NCI-H1048 (cell line): Measurements from ENCODE around the gene RTN1.

ENCODE experiments used
- DNase-seq: peaks from one replicate; lab custom pipeline; 2025; lab: John Stamatoyannopoulos, UW

The RTN1 gene

GRCh38 chr14:59850458-59850857 lies 20.1 kb downstream of the RTN1 start:
- DNase-seq: no peak

DNA sequence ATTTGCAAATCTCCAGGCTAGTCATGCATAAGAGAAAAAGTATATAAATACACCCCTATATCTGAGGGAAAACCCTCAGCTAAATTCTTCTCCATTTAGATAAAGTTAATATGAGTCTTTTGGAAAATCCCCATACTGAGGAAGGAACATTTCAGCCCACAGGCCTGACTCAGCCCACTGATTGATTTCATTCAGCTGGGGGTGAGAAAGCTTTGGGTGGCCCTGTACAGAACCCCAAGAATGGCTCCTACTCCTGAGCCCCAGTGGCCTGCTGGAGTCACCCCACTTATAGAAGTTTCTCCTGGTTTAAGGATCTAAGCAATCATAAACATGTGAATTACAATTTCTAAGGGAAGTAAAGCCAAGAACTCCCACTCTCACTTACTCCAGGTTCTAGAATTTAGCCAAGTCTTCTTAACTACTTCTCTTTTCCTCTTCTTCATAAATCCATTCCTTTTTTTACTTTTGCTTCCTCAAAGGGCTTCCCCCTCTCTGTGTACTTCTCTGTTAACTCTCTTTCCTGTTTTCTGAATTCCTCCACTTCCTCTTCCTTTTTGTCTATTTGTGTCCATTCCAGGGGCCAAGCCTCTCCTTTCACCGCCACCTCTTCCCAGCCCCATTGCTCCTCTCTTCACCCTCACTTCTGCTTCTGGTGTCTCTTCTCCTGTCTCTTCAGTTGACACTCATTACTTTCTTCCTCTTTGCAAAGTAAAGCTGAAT lies 21.0 kb downstream of the RTN1 start:
- no peak for DNase-seq

DNA sequence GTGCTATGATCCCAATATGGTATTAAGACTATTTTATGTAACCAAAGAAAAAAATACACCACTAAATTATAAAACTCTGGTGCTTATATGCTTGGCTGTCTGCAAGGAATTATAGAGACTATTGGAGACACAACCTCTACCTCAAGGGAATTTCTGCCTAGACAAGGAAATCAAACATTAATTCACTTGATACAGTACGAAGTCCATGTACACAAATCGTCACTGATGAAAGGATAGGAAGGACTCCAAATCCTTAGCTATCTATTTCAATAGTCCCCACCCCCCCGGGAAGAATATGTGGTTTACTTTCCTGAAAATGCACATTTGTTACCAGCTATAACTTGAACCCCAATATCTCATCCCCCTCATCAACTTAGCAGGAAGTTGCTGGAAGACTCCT lies 21.9 kb downstream of the RTN1 start:
- DNase-seq: no peak

DNA sequence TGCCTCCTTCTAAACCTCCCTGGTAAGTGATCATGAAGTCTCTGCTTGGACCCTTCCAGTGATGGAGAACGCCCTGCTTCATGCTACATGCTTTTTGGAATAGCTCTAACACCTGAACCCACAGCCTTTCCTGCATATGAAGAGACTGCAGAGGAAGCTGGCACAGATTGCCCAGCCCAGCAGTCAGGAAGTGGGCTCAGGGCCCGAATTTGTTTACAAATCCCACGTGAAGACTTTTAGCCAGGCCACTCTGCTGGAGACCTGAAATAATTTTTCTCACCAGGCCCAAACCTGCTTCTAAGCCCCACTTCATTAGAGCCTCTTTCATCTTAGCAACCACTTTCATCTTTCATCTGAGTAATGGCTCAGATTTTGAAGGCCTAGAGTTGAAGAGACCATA lies 22.9 kb downstream of the RTN1 start:
- DNase-seq: no peak

DNA sequence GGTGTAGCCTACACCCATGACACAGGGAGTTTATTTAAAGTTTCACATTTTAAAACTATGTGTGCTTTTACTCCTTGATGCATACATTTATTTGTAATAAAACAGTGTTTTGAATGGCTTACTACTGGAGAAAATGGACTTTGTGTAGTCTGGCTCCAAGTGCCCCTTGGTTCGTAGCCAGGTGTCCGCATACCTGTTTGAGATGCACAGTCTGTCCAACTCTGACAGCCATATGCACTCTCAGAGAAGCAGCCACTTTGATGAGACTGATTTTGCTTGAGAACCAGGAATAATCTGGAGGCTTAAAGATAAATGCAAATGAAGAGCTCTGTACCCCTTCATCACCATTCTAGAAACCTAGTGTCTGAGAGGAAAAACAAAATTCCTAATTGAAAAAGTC lies 24.0 kb downstream of the RTN1 start:
- DNase-seq: no peak

GRCh38 chr14:59845245-59845644 lies 25.3 kb downstream of the RTN1 start:
- DNase-seq: no peak

GRCh38 chr14:59844186-59844812 lies 26.3 kb downstream of the RTN1 start:
- DNase-seq: no peak

DNA sequence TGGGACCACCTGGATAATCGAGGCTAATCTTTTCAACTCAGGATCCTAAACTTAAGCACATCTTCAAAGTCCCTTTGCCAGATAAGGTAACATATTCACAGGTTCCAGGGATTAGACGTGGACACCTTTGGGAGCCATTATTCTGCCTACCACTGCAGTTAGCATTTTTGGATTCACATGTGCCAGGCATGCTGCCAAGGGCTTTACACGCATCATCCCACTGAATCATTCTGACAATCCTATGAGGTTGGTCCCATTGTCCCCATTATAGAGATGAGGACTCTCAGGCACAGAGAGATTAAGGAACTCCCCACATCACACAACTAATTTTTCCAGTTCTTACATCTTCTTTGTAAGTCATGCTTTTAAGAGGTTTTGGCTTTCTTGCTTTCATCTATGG lies 34.5 kb downstream of the RTN1 start:
- no peak for DNase-seq

- no peak for DNase-seq
Observed at GRCh38 chr14:59832653-59833294, 37.8 kb downstream of the RTN1 start.

- no peak for DNase-seq
Observed at GRCh38 chr14:59831121-59831730, 39.4 kb downstream of the RTN1 start.

- DNase-seq: no peak
Observed at GRCh38 chr14:59830338-59830734, 40.2 kb downstream of the RTN1 start.

- no peak for DNase-seq
Observed at GRCh38 chr14:59829469-59830337, 40.9 kb downstream of the RTN1 start.

DNA sequence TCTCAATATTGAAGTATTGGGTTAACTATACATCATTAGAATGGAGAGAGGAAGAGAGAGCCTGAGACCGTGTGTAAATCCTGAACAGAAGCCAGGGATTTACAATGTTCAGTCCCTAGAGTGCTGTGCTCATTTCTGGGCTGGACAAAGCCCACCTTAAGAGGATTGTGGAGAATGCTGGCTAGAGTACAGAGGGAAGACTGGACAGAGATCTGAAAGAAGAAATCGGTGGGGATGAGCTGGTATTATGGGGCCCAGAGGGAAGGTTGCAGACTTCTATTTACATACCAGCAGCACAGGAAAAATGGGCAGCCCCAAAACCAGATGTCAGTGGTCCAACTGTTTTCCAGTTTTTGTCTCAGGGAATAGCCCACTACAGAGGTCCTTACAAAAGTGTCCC lies 42.3 kb downstream of the RTN1 start:
- DNase-seq: no peak

GRCh38 chr14:59827401-59827800 lies 43.2 kb downstream of the RTN1 start:
- no peak for DNase-seq

DNA sequence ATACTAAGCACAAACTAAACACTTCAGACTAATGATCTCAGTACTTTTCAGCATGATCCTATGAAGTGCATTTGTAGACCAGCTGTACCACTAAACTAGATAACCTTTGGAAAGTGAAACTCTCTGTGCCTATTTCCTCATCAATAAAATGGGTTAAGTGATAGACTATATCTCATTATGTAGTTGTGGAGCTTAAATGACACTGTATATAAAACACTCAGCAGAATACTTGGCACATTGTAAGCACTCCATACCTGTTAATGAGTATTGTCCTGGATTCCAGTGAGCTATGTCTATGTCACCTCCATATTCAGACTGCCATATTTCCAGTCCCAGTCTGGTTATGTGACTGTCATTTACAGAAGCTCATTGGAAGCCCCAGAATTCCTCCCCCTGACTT lies 44.4 kb downstream of the RTN1 start:
- DNase-seq: no peak

GRCh38 chr14:59823179-59823578 lies 47.4 kb downstream of the RTN1 start:
- no peak for DNase-seq

- DNase-seq: no peak
Observed at GRCh38 chr14:59819446-59820088, 51.0 kb downstream of the RTN1 start.

DNA sequence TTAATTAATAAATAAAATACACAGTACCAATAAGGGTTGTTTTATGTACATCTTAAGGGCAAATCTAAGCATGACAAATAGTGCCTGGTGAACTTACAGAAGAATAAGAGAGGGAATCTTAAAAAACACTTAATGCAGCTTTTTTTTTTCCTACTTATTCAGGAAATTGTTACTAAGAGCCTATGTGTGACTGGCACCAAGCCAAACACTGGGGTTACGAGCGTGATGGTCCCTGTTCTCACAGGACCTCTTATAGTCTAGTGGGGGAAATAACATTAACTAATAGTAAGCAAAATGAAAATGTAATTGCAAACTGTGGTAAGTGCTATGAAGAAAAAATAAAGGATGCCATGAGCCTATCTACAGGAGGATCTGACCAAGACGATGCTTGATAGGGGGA lies 53.6 kb downstream of the RTN1 start:
- DNase-seq: no peak

GRCh38 chr14:59814988-59815387 lies 55.6 kb downstream of the RTN1 start:
- DNase-seq: no peak

DNA sequence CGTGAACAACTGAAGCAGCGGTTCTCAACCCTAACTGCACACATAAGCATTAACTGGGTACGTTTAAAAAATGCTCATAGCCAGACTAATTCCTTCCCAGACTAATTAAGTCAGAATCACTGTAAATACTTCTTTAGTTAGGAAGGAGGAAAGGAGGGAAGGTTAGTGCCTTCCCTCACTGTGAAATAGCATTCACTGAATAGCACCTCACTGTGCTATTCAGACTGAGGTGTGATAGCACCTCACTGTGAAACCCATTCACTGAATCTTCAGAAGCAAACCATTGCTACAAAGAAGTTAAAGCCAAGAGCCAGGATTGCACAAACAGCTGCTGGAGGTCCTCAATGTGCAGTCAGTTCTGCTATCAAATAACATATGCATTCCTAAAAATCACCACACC lies 58.8 kb downstream of the RTN1 start:
- DNase-seq: no peak

DNA sequence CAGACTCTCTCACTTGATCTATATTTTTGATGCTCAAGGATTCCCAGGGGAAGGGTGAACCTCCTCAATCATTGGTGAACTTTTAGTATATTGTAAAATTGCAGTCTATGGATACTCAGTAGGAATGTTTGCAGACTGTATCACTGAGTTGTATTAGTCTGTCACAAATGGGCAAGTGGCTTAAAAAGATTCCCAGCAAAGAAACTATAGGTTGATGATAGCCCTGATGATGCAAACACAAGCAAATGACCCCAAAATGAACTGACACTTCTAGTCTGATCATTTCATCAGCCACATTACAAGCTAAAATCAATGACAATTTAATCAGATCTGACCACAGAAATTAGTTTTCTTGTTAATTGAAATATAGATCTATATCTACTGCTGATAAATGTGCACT lies 59.5 kb downstream of the RTN1 start:
- DNase-seq: no peak
